HEK293T (cell line): Measurements from ENCODE around the gene POM121L2.

Source experiments
- ARNT ChIP-seq: fragments of 450-650 bp; IDR thresholded peaks from 2 replicates; pipeline ENCODE4 v1.6.1; 2017; ENCODE audit warnings: mild to moderate bottlenecking
- BHLHE40 ChIP-seq: fragments of 450-650 bp; IDR thresholded peaks from 2 replicates; pipeline ENCODE4 v1.6.1; 2016; ENCODE audit warnings: mild to moderate bottlenecking, moderate library complexity, borderline replicate concordance
- ELF4 ChIP-seq: fragments of 450-650 bp; IDR thresholded peaks from 2 replicates; pipeline ENCODE4 v1.6.1; 2017; ENCODE audit warnings: antibody characterized with exemption
- FOXK2 ChIP-seq: fragments of 450-650 bp; IDR thresholded peaks from 2 replicates; pipeline ENCODE4 v1.6.1; 2016; ENCODE audit warnings: mild to moderate bottlenecking
- FOXM1 ChIP-seq: fragments of 450-650 bp; IDR thresholded peaks from 2 replicates; pipeline ENCODE4 v1.6.1; 2017; ENCODE audit warnings: mild to moderate bottlenecking, borderline replicate concordance
- HDGF ChIP-seq: fragments of 450-650 bp; IDR thresholded peaks from 2 replicates; pipeline ENCODE4 v1.6.1; 2017; ENCODE audit warnings: antibody characterized with exemption, borderline replicate concordance
- L3MBTL2 ChIP-seq: fragments of 450-650 bp; conservative IDR thresholded peaks from 2 replicates; pipeline ENCODE4 v1.6.1; 2016; ENCODE audit warnings: mild to moderate bottlenecking
- PKNOX1 ChIP-seq: fragments of 450-650 bp; IDR thresholded peaks from 2 replicates; pipeline ENCODE4 v1.6.1; 2016
- SP1 ChIP-seq: fragments of 450-650 bp; IDR thresholded peaks from 2 replicates; pipeline ENCODE4 v1.6.1; 2017
- SUZ12 ChIP-seq: fragments of 450-650 bp; IDR thresholded peaks from 2 replicates; pipeline ENCODE4 v1.6.1; 2016; ENCODE audit warnings: mild to moderate bottlenecking
- TARDBP ChIP-seq: fragments of 450-650 bp; IDR thresholded peaks from 2 replicates; pipeline ENCODE4 v1.6.1; 2016
- ZNF384 ChIP-seq: fragments of 450-650 bp; IDR thresholded peaks from 2 replicates; pipeline ENCODE4 v1.6.1; 2016

DNA sequence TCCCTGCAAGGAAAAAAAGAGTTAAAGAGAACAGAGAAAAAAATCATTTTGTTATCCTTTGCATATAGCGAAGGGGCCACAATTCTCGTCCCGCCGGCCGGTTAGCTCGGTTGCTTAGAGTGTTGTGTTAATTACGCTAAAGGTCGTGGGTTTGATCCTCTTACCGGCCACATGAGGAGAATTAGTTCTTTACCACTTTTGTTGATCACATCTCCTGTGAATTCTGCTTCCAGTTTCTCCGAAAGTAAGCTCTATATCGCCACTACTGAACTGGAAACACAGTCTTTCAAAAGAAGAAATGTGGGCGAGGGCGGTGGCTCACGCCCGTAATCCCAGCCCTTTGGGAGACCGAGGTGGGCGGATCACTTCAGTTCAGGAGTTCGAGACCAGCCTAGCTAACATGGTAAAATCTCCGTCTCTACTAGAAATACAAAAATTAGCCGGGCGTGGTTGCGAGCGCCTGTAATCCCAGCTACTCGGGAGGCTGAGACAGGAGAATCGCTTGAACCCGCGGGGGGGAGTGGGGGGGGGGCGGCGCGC lies 51.2 kb downstream of the POM121L2 start:
- TF ChIP-seq ELF4 (no peak), BHLHE40 (no peak), HDGF (no peak), ZNF384 (no peak), SP1 (no peak), TARDBP (no peak), FOXK2 (no peak), FOXM1 (no peak), ARNT (no peak), SUZ12 (no peak), PKNOX1 (no peak), L3MBTL2 (no peak)
